NCI-H1930 (cell line): ENCODE data around the gene LRRC41.
"Not testable (repeated sequence)": the region's sequence is repeated elsewhere in the genome, so short reads cannot be mapped to it uniquely, and the experiment has no call there.

Experiments used
- DNase-seq, 2 experiments: peaks; one replicate each; lab custom pipeline; 2025; lab: John Stamatoyannopoulos, UW

The LRRC41 gene

DNA sequence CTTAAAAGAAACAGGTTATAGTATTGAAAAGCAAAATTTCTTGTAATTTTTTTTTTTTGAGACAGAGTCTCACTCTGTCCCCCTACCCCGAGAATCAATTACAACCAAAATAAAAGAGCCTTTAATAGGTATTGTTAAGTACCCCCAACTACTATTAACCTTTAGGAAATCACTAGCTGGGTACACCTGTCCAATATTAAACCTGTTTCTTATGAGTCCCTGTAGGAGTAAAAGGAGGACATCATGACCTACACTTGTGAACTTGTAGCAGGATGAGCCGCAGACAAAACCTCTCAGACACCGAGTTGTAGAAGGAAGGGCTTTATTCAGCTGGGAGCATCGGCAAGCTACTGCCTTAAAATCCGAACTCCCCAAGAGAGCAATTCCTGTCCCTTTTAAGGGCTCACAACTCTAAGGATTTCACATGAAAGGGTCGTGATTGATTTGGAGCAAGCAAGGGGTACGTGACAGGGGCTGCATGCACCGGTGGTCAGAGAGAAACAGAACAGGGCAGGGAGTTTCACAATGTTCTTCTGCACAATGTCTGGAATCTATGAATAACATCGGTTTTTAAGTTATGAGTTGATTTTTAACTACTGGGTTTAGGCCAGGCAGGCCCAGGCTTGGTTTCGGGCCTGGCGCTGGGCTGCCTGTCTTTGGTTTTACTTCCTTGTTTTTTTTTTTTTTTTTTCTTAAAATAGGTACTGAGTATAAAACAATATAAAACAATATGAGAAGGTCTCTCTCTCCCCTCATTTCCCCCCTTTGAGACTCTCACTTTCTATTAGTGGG lies 22.1 kb upstream of the LRRC41 start:
- not testable (repeated sequence) for DNase-seq

- DNase-seq: not testable (repeated sequence)
Observed at GRCh38 chr1:46322191-46322590, 18.8 kb upstream of the LRRC41 start.

DNA sequence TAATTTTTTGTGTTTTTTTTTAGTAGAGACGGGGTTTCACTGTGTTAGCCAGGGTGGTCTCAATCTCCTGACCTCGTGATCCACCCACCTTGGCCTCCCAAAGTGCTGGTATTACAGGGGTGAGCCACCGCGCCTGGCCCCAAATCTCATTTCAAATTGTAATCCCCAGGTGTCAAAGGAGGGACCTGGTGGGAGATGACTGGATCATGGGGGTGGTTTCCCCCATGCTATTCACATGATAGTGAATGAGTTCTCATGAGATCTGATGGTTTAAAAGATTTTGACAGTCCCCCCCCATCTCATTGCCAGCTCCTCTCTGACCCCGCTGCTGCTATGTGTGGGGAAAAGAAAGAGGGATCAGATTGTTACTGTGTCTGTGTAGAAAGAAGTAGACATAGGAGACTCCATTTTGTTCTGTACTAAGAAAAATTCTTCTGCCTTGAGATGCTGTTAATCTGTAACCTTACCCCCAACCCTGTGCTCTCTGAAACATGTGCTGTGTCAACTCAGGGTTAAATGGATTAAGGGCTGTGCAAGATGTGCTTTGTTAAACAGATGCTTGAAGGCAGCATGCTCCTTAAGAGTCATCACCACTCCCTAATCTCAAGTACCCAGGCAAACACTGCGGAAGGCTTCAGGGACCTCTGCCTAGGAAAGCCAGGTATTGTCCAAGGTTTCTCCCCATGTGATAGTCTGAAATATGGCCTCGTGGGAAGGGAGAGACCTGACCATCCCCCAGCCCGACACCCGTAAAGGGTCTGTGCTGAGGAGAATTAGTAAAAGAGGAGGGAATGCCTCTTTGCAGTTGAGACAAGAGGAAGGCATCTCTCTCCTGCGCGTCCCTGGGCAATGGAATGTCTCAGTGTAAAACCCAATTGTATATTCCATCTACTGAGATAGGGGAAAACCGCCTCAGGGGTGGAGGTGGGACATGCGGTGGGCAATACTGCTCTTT lies 16.8 kb upstream of the LRRC41 start:
- DNase-seq: not testable (repeated sequence)

DNA sequence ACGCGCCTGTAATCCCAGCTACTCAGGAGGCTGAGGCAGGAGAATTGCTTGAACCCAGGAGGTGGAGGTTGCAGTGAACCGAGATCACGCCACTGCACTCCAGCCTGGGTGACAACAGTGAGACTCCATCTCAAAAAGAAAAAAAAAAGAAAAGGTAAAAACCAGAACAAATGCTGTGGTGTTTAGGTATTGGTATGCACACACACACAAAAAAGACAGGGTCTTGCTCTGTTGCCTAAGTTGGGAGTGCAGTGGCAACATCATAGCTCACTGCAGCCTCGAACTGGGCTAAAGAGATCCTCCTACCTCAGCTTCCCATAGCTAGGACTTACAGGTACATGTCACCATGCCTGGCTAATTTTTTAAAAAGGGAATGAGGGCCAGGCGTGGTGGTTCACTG lies 15.9 kb upstream of the LRRC41 start:
- not testable (repeated sequence) for DNase-seq

GRCh38 chr1:46317323-46317722 lies 13.9 kb upstream of the LRRC41 start:
- DNase-seq: no peak

- no peak for DNase-seq
Observed at GRCh38 chr1:46315669-46316403, 12.4 kb upstream of the LRRC41 start.

- DNase-seq: no peak
Observed at GRCh38 chr1:46310321-46310720, 6.9 kb upstream of the LRRC41 start.

GRCh38 chr1:46309401-46310159 lies 6.2 kb upstream of the LRRC41 start:
- no peak for DNase-seq

DNA sequence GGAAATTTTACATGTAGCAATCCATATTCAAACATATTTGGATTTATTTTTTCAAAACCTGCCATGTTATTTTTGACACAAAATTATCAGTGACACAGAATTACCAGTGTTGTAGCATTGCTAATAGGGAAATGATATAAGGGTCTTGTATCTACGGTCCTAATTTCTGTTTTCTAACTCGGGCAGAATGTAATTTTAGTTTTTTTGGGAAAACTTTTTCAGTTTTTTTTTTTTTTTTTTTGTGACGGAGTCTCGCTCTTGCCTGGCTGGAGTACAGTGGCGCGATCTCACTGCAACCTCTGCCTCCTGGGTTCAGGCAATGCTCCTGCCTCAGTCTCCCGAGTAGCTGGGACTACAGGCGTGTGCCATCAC lies 2.7 kb upstream of the LRRC41 start:
- no peak for DNase-seq

DNA sequence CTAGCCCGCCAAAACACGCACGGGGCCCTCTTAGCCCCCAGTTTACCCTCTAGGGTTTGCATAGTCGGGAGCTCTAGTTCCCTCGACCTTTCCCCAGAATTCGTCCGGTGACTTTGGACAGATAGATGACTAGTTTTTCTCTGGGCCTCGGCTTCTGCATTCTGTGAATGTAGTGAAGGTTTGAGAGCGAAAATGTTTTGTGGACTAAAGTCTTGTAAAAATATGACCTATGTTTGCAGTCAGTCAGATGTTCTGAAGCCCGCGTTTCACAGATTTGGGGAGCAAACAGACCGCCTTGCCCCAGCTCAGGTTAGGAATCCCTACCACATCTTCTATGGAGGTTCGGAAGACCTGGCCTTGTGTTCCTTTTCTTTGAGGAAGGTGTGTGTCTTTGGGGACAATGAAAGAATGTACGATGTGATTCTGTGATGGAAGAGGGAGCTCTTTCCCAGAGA lies 483 bp upstream of the LRRC41 start:
- no peak for DNase-seq

DNA sequence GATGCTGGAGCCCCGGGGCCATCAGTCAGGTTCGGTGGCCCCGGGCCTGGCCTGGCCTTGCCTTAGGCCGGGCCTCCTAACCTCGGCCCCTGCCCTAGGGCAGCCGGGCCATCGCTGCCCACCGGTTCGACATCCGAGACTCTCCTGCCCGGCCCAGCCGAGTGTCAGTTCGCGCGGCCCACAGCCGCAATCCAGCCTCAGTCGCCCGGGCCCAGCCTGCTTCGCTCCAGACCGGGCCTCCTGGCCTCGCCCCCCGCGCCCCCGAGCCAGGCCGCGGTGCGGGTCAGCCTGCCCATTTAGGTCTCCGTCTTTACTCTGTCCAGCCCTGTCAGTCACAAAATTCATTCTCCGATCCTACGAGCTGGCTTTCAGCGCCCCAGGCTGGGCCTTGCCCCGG lies 777 bp downstream of the LRRC41 start:
- no peak for DNase-seq

DNA sequence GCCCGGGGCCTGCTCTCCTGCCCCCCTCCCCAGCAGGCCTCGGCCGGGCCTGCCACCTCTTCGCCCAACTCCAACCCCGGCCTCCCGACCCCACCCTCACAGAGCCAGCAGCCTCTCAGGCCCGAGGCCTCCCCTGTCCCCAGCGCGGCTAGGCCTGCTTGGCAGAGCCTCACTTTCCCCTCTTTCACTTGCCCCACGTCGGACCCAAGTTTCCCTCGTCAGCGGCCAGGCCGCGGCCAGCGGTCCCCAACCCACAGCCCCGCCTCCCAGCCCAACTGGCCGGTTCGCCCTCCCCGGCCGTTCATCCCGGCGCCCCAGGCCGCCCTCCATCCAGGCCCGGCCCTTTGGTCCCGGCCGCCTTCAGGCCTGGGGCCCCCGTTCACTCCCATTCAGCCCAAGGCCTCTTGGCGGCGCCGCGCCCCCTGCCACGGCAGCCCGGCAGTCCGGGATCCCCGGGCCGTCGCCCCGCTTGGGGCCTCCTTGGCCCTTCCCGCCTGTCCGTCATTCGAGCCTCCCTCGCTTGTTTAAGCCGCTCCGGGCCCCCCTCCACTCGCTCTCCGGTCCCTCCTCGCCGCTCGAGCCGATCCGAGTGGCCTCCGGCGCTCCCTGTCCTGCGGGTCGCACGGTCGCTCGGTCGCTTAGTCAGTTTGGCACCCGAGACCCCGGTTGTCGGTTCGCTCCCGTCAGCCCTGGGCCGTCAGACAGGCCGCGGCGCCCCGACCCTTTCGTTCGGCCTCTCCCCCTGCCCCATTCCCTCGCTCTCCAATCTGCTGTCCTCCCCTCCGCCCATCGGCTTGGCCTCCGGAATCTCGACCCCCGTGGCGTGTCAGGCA lies 1.4 kb downstream of the LRRC41 start:
- peak in 1 of 2 experiments; percentile 17 for DNase-seq

DNA sequence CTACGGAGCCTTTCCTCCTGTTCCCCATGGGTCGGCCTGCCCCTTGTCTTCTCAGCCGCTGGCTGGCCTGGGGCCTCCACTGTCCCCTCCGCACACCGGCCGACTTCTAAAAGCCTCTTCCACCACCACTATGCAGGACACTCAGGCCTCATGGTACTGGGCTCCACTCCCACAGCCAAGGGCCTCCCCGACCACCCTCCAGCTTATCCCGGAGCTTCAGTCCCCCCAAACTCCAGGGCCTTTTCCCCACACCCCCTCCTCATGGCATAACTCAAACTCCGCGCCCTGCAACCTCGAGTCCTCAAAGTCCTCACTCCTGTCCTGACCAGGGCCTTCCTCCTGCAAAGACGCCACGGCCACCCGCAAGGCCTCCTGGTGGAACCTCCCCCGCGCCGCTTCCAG lies 2.0 kb downstream of the LRRC41 start:
- DNase-seq: no peak

DNA sequence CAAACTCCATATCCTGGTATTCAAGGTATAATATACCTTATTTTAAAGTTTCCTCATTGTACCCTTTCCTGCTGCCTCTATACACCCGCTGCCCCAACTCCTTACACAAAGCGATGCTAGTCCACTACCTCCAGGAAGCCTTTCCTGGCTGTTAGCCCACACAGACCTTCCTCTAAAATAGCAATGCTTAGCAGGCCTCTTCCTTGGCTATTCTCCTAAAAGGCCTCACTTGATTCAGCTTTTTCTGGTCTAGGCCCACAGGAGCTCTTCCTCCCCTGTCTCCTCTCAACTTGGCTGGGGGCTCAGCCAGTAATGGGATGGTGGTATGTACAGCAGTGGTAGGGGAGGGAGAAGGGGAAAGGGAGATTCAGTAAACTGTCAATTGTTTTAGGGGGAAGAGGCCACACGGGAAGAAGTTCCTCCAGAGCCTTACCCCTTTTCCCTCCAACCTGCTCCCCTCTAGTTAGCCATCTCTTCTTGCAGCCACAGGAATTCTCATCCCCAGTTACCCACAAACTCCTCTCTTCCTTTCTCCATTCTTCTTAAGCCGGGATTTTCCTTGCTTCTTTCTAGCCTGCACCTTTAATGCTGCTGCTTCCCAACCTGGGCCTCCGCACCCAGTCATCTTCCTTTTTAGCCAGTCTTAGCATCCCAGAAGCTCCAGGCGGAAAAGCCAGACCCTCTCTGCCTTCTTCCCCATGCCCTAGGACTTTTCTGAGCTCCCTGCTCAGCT lies 2.6 kb downstream of the LRRC41 start:
- no peak for DNase-seq

DNA sequence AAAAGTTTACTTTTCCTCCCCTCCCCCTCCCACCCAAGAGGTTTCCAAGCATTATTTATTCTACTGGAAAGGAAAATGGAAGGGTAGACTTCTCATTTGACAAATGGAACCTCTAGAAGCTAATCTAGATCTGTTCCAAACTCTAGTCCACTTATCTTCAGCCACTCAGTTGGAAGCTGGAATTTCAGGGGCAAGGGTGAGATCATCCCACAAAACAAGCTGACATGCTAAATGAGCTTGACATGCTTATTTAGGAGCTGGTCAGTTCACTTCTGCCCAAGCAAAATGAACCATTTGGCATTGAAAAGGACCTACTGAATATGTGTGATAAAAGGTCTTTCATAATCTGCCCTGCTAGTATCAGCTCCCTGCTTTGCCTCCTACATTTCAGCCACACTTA lies 5.0 kb downstream of the LRRC41 start:
- no peak for DNase-seq

GRCh38 chr1:46295306-46295705 lies 8.1 kb downstream of the LRRC41 start:
- DNase-seq: no peak

DNA sequence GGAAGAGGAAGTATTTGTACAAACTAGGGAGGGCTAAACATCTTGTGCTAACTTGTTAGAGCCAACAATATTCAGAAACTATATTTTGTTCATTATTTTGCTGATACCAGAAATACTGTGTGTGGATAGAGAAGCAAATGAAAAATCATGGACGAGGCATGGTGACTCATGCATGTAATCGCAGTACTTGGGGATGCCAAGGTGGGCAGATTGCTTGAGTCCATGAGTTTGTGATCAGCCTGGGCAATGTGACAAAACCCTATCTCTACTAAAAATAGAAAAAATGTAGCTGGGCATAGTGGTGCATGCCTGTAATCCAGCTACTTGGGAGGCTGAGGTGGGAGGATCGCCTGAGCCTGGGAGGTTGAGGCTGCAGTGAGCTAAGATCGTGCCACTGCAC lies 13.4 kb downstream of the LRRC41 start:
- DNase-seq: no peak

GRCh38 chr1:46289134-46289494 lies 14.3 kb downstream of the LRRC41 start:
- no peak for DNase-seq

GRCh38 chr1:46288485-46289133 lies 14.8 kb downstream of the LRRC41 start:
- no peak for DNase-seq
